H1 (cell line): ENCODE data around the gene TARS2. TPM values are rescaled to one million over a fixed set of nuclear protein-coding genes. Genes with fewer than 3 reads are reported as not detected.

Source experiments
- CTCF ChIA-PET: fragments of 300-600 bp; sonication (Branson Sonifier 250); formaldehyde crosslinking; loops from one replicate; lab custom pipeline; 2021; ENCODE audit not compliant: partially characterized antibody; lab: Charles Lee
- POLR2A ChIA-PET: fragments of 300-600 bp; sonication (Branson Sonifier 250); formaldehyde crosslinking; loops from one replicate; lab custom pipeline; 2021; ENCODE audit warnings: inconsistent platforms; ENCODE audit not compliant: partially characterized antibody; lab: Charles Lee
- DNase-seq, 2 experiments: peaks; one replicate each; pipeline versions ENCODE4 v3.0.0 to v3.0.0-alpha.2; 2010 to 2022; ENCODE audit warnings: low spot score in 2 of 2, low read depth in 1 of 2, mixed read lengths in 1 of 2
- FAIRE-seq: peaks from 2 replicates; lab custom pipeline; 2011; peaks lifted over from hg19 to GRCh38; lab: Jason Lieb, UNC
- H2AFZ ChIP-seq: 2 replicates; pipeline ENCODE4 v1.8.1; 2012; ENCODE audit warnings: low read length, inconsistent platforms
- H2AK5ac ChIP-seq: 2 replicates; pipeline ENCODE4 v1.6.1; 2013; ENCODE audit warnings: low read depth, low read length
- H2BK120ac ChIP-seq: replicated peaks from 2 replicates; pipeline ENCODE3; 2013; ENCODE audit warnings: low read depth, low read length, inconsistent platforms
- H2BK12ac ChIP-seq: 2 replicates; pipeline ENCODE4 v1.6.1; 2013; ENCODE audit warnings: low read depth, low read length
- H2BK15ac ChIP-seq: 2 replicates; pipeline ENCODE4 v1.6.1; 2013; ENCODE audit warnings: low read length
- H2BK20ac ChIP-seq: 2 replicates; pipeline ENCODE4 v1.6.1; 2013; ENCODE audit warnings: low read length
- H2BK5ac ChIP-seq: 2 replicates; pipeline ENCODE4 v1.6.1; 2013; ENCODE audit warnings: low read depth, low read length
- H3K14ac ChIP-seq: 2 replicates; pipeline ENCODE4 v1.6.1; 2013; ENCODE audit warnings: inconsistent platforms; ENCODE audit not compliant: insufficient read length
- H3K18ac ChIP-seq: 2 replicates; pipeline ENCODE4 v1.6.1; 2013; ENCODE audit warnings: low read length; ENCODE audit errors: extremely low read depth
- H3K23ac ChIP-seq: 2 replicates; pipeline ENCODE4 v1.6.1; 2013; ENCODE audit warnings: inconsistent platforms; ENCODE audit not compliant: insufficient read length
- H3K23me2 ChIP-seq: 2 replicates; pipeline ENCODE4 v1.6.1; 2013; ENCODE audit warnings: low read depth, low read length
- H3K27ac ChIP-seq: 2 replicates; pipeline ENCODE4 v1.6.1; 2011; ENCODE audit warnings: low read depth, low read length, inconsistent platforms
- H3K27me3 ChIP-seq, 4 experiments: replicated peaks in 1 of 4; 1 replicate in 1 of 4; 2 replicates in 3 of 4; pipeline versions ENCODE4 v1.6.1 to v1.8.1; 2011 to 2013; ENCODE audit warnings: low read length in 3 of 4, mild to moderate bottlenecking in 3 of 4, inconsistent platforms in 2 of 4, mixed read lengths in 2 of 4, moderate library complexity in 1 of 4; ENCODE audit not compliant: control insufficient read depth in 3 of 4, insufficient read depth in 3 of 4; ENCODE audit errors: extremely low read depth in 1 of 4
- H3K36me3 ChIP-seq, 4 experiments: 2 replicates each; pipeline versions ENCODE4 v1.6.1 to v1.8.1; 2011 to 2013; ENCODE audit warnings: mild to moderate bottlenecking in 4 of 4, low read length in 3 of 4, moderate library complexity in 2 of 4, control low read depth in 1 of 4, inconsistent platforms in 1 of 4; ENCODE audit not compliant: insufficient read depth in 4 of 4, control insufficient read depth in 2 of 4
- H3K4ac ChIP-seq: replicated peaks from 2 replicates; pipeline ENCODE3; 2013; ENCODE audit warnings: low read length, low read depth, mixed read lengths, inconsistent platforms; ENCODE audit not compliant: insufficient read length
- H3K4me1 ChIP-seq, 4 experiments: replicated peaks in 1 of 4; 1 replicate in 1 of 4; 2 replicates in 3 of 4; pipeline versions ENCODE4 v1.6.1 to v1.8.1; 2011 to 2013; ENCODE audit warnings: low read length in 3 of 4, inconsistent platforms in 2 of 4, mixed read lengths in 1 of 4; ENCODE audit not compliant: insufficient read depth in 4 of 4, control insufficient read depth in 3 of 4
- H3K4me2 ChIP-seq, 2 experiments: 2 replicates each; pipeline versions ENCODE4 v1.6.1 to v1.8.1; 2011 to 2013; ENCODE audit warnings: low read depth in 2 of 2, low read length in 2 of 2, control low read depth in 1 of 2, inconsistent platforms in 1 of 2, mild to moderate bottlenecking in 1 of 2; ENCODE audit not compliant: insufficient read depth in 1 of 2
- H3K4me3 ChIP-seq, 4 experiments: fragments of 200-600, 300-600 bp in 1 of 4; sonication (generic), shearing (Covaris generic), sonication (Bioruptor Twin) in 1 of 4; 2 replicates each; pipeline versions ENCODE4 v1.5.1 to v1.8.1; 2011 to 2016; ENCODE audit warnings: low read length in 4 of 4, low read depth in 3 of 4, control low read depth in 2 of 4, inconsistent platforms in 2 of 4, mild to moderate bottlenecking in 2 of 4, mixed read lengths in 1 of 4, moderate library complexity in 1 of 4; ENCODE audit not compliant: insufficient read depth in 2 of 4; ENCODE audit errors: extremely low read depth in 1 of 4
- H3K56ac ChIP-seq: replicated peaks from 2 replicates; pipeline ENCODE3; 2013; ENCODE audit warnings: low read depth, mild to moderate bottlenecking, mixed read lengths, low read length, inconsistent platforms; ENCODE audit not compliant: insufficient read length
- H3K79me1 ChIP-seq: 2 replicates; pipeline ENCODE4 v1.6.1; 2013; ENCODE audit warnings: low read depth, low read length, control low read depth
- H3K79me2 ChIP-seq, 2 experiments: 2 replicates each; pipeline versions ENCODE4 v1.6.1 to v1.8.1; 2012 to 2013; ENCODE audit warnings: low read length in 2 of 2, mild to moderate bottlenecking in 2 of 2, inconsistent platforms in 1 of 2; ENCODE audit not compliant: insufficient read depth in 2 of 2, control insufficient read depth in 1 of 2
- H3K9ac ChIP-seq, 4 experiments: replicated peaks in 1 of 4; 1 replicate in 1 of 4; 2 replicates in 3 of 4; pipeline versions ENCODE4 v1.6.1 to v1.8.1; 2011 to 2013; ENCODE audit warnings: low read depth in 3 of 4, low read length in 3 of 4, control low read depth in 2 of 4, mild to moderate bottlenecking in 2 of 4, moderate library complexity in 2 of 4, inconsistent platforms in 1 of 4; ENCODE audit errors: extremely low read depth in 1 of 4
- H3K9me3 ChIP-seq, 2 experiments: 2 replicates each; pipeline versions ENCODE4 v1.6.1 to v1.8.1; 2012 to 2013; ENCODE audit warnings: mild to moderate bottlenecking in 2 of 2, moderate library complexity in 2 of 2, control low read depth in 1 of 2, inconsistent platforms in 1 of 2, low read depth in 1 of 2, low read length in 1 of 2, mixed read lengths in 1 of 2; ENCODE audit not compliant: insufficient read depth in 2 of 2
- H4K20me1 ChIP-seq, 2 experiments: replicated peaks in 1 of 2; 2 replicates each; pipeline versions ENCODE3 to v1.8.1; 2011 to 2013; ENCODE audit warnings: inconsistent platforms in 2 of 2, low read length in 2 of 2, mild to moderate bottlenecking in 1 of 2; ENCODE audit not compliant: insufficient read depth in 2 of 2, control insufficient read depth in 1 of 2
- H4K5ac ChIP-seq: 2 replicates; pipeline ENCODE4 v1.6.1; 2013; ENCODE audit warnings: low read length, low read depth, mixed read lengths, inconsistent platforms; ENCODE audit not compliant: insufficient read length
- H4K8ac ChIP-seq: 2 replicates; pipeline ENCODE4 v1.8.0; 2013; ENCODE audit warnings: mild to moderate bottlenecking, moderate library complexity, low read length, inconsistent platforms; ENCODE audit not compliant: insufficient read depth; ENCODE audit errors: extremely low read depth
- H4K91ac ChIP-seq: replicated peaks from 2 replicates; pipeline ENCODE3; 2013; ENCODE audit warnings: low read length, mixed read lengths, inconsistent platforms; ENCODE audit not compliant: insufficient read length
- CTCF ChIP-seq, 3 experiments: IDR thresholded peaks; 1 replicate in 2 of 3; 2 replicates in 1 of 3; pipeline versions ENCODE4 v1.5.1 to v1.6.1; 2011; ENCODE audit warnings: low read length in 3 of 3, mild to moderate bottlenecking in 3 of 3, inconsistent platforms in 2 of 3, low read depth in 1 of 3, moderate library complexity in 1 of 3; ENCODE audit not compliant: insufficient read depth in 1 of 3; ENCODE audit errors: control extremely low read depth in 1 of 3
- RAD21 ChIP-seq, 2 experiments: IDR thresholded peaks in 1 of 2; conservative IDR thresholded peaks in 1 of 2; 2 replicates each; pipeline ENCODE4 v1.6.1; 2011; ENCODE audit warnings: low read depth in 2 of 2, low read length in 2 of 2, improper control_type of control experiment in 1 of 2, inconsistent platforms in 1 of 2, mild to moderate bottlenecking in 1 of 2, moderate library complexity in 1 of 2
- RFX5 ChIP-seq: IDR thresholded peaks from 2 replicates; pipeline ENCODE4 v1.6.1; 2011; ENCODE audit warnings: low read depth, low read length, improper control_type of control experiment, borderline replicate concordance
- WGBS, 2 experiments: shearing (Covaris generic) in 1 of 2; methylation state at CpG; one replicate each; pipeline versions ENCODE4 v1.1.6 to v1.1.7; 2013 to 2015; ENCODE audit warnings: low lambda C conversion rate in 2 of 2, mixed read lengths in 2 of 2, inconsistent platforms in 1 of 2, low coverage in 1 of 2, missing lambda C conversion rate in 1 of 2; ENCODE audit not compliant: insufficient replicate concordance in 2 of 2, insufficient coverage in 1 of 2, insufficient read length in 1 of 2; ENCODE audit errors: extremely low coverage in 1 of 2, missing lambda C conversion rate in 1 of 2; 5-methylcytosine and 5-hydroxymethylcytosine counted together
- polyA plus RNA-seq, 7 experiments: library from polyadenylated mRNA; depleted of rRNA in 3 of 7; stranded (reverse) in 5 of 7; unstranded in 2 of 7; fragments of >200 nt in 5 of 7; fragments of 200-250 nt in 2 of 7; gene quantifications; 1 replicate in 5 of 7; 2 replicates in 1 of 7; 4 replicates in 1 of 7; pipeline versions ENCODE4 v1.2.1 to v1.2.3, GENCODE V29; 2011 to 2013; ENCODE audit warnings: missing spikeins in 2 of 7, mixed read lengths in 2 of 7
- total RNA-seq: library from RNA; stranded (reverse); fragmentation: NEBNext Ultra II Directional; extraction: Animal tissue kit (Norgen Biotek cat#: 25700); gene quantifications from 2 replicates; pipeline ENCODE4 v1.2.1, GENCODE V29; 2021

The TARS2 gene
- total and polyA plus RNA-seq, 2 of the 8 experiments (the other 6 are each of a cell fraction or from before 2014, with no cell fraction given), result 38.9 to 39.1 TPM

DNA sequence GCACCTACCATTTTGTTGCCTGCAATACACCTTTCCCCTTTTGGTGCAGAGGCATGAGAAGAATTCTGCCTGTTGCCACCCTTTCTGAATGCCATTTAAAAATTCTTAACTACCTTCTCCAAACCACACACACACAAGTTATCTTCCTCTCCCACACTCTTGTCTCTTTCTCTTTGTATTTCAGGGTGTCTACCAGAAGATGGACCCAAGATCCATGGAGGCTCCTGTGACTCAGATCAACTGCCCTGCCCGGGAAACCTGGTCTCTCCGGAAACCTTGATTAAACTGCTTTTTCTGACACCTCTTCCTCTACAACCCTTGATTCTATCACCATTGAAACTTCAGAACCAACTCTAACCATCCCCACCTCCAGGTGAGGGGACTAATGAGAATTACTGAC, 2.4 kb upstream of the TARS2 start:
- no peak overlapping the region for H2BK120ac ChIP-seq
- H3K79me1 ChIP-seq, result no peaks in the 10 kb centered on the region
- WGBS, 2 experiments, result 81% methylated on average over 2 of the region's 2 CpGs; no CpG with 5 or more reads in 1 of the 2 experiments
- H3K79me2 ChIP-seq, result peaks cover 0 to 10% of the 10 kb centered on the region in 2 experiments; a peak in 2 of 4 replicates
- H3K56ac ChIP-seq, result no peak overlapping the region
- H2BK15ac ChIP-seq, result no peak overlapping the region; the same call in 1 of the 2 replicates
- no peaks in the 10 kb centered on the region for H4K20me1 ChIP-seq
- CTCF ChIA-PET, result interaction anchor here (1.0 to 1.6 kb wide), 5 partner anchors 20 to 76 kb away, joined by 4 to 13 read pairs (median 5); partner anchors contain the start of gene FALEC
- H2BK20ac ChIP-seq, result no peak overlapping the region
- no peak overlapping the region for H4K8ac ChIP-seq
- H3K4me1 ChIP-seq, result peaks cover 0 to 4% (median 1%) of the 10 kb centered on the region in 4 experiments; a peak in 5 of 7 replicates
- FAIRE-seq (no peak), DNase-seq (no peak)
- no peak overlapping the region for H3K27ac ChIP-seq
- H3K4ac ChIP-seq, result no peak overlapping the region
- peaks cover 0 to 12% (median 4%) of the 10 kb centered on the region in 4 experiments; a peak in 4 of 8 replicates for H3K36me3 ChIP-seq
- H3K9ac ChIP-seq, result no peak overlapping the region
- no peaks in the 10 kb centered on the region for H3K9me3 ChIP-seq
- no peak overlapping the region for H2BK12ac ChIP-seq
- peak in 2 of 3 experiments; percentile 15 to 16; a peak in 2 of 4 replicates for TF ChIP-seq CTCF (IDR thresholded peaks at IDR 0.05; ENCODE audit: control extremely low read depth in 1 of 3, insufficient read depth in 1 of 3, low read depth in 1 of 3, low read length in 3 of 3)
- no peak for TF ChIP-seq RFX5
- peak; percentile 37 to 58 for TF ChIP-seq RAD21 (IDR thresholded peaks at IDR 0.05 in 1 of 2, conservative IDR thresholded peaks at IDR 0.05 in 1 of 2; ENCODE audit: low read depth in 2 of 2, low read length in 2 of 2)
- no peak overlapping the region for H3K4me2 ChIP-seq
- H3K14ac ChIP-seq, result no peak overlapping the region
- POLR2A ChIA-PET, result no interaction called here
- H3K23me2 ChIP-seq, result peaks cover 6% of the 10 kb centered on the region; the same call in 1 of the 2 replicates
- no peak overlapping the region for H3K4me3 ChIP-seq
- H3K27me3 ChIP-seq, result no peaks in the 10 kb centered on the region
- H2BK5ac ChIP-seq, result no peak overlapping the region
- no peak overlapping the region for H3K18ac ChIP-seq
- H4K5ac ChIP-seq, result no peak overlapping the region
- H2AK5ac ChIP-seq, result no peak overlapping the region
- no peak overlapping the region for H3K23ac ChIP-seq
- no peak overlapping the region for H4K91ac ChIP-seq
- peak overlapping the region; percentile 86; the same call in 1 of the 2 replicates for H2AFZ ChIP-seq
